Glutamatergic neuron (in vitro differentiated cells): ENCODE results near the gene DLG2. TPM values are rescaled to one million over a fixed set of nuclear protein-coding genes. Genes with fewer than 3 reads are reported as not detected.

Experiments
- DNase-seq: peaks from one replicate; pipeline ENCODE4 v3.0.0; 2022
- H3K27ac Mint-ChIP-seq: one replicate; pipeline ENCODE4 v1.8.0; 2020; ENCODE audit warnings: mild to moderate bottlenecking, mixed read lengths, inconsistent platforms; ENCODE audit not compliant: unreplicated experiment
- H3K27me3 Mint-ChIP-seq: one replicate; pipeline ENCODE4 v1.8.0; 2020; ENCODE audit warnings: mild to moderate bottlenecking, moderate library complexity, mixed read lengths, inconsistent platforms; ENCODE audit not compliant: unreplicated experiment
- H3K36me3 Mint-ChIP-seq: one replicate; pipeline ENCODE4 v1.8.0; 2020; ENCODE audit warnings: mild to moderate bottlenecking, mixed read lengths, inconsistent platforms; ENCODE audit not compliant: unreplicated experiment
- H3K4me1 Mint-ChIP-seq: one replicate; pipeline ENCODE4 v1.8.0; 2020; ENCODE audit warnings: mild to moderate bottlenecking, low read depth, mixed read lengths, inconsistent platforms; ENCODE audit not compliant: unreplicated experiment
- H3K4me3 Mint-ChIP-seq: one replicate; pipeline ENCODE4 v1.8.0; 2020; ENCODE audit warnings: mild to moderate bottlenecking, mixed read lengths, inconsistent platforms; ENCODE audit not compliant: unreplicated experiment
- H3K9me3 Mint-ChIP-seq: one replicate; pipeline ENCODE4 v1.8.0; 2020; ENCODE audit warnings: mild to moderate bottlenecking, moderate library complexity, mixed read lengths, inconsistent platforms; ENCODE audit not compliant: unreplicated experiment
- total RNA-seq: library from RNA; stranded (reverse); fragmentation: NEBNext Ultra II Directional; extraction: Animal tissue kit (Norgen Biotek cat#: 25700); gene quantifications from one replicate; pipeline ENCODE4 v1.2.1, GENCODE V29; 2021; ENCODE audit not compliant: unreplicated experiment
- TF ChIP-seq, protein P1 (sequence below): fragments of 200-600 bp; sonication (generic); IDR thresholded peaks from one replicate; pipeline ENCODE4 v1.5.0; 2021; ENCODE audit not compliant: partially characterized antibody, unreplicated experiment

DLG2 gene
- total RNA-seq, 1 donor from 2014 or later, result 2.9 TPM

DNA sequence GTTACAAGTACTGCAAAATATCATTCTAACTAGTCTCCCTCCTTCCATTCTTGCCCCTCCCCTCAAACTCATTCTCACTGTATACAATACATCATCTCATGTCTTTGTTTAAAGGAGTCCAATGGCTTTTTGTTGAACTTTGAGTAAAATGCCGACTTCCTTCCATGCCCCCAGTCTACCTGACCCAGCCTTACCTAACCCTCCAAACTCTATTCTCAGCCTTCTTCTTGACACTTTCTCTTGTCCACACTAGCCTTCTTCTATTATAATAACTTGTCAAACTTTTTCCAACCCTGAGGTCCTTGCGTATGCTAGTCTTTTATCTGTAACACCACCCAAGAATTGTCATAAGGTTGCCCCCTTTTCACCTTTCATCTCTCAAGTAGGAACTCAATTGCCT is 1329.6 kb downstream of the DLG2 start:
- TF ChIP-seq, protein P1, sequence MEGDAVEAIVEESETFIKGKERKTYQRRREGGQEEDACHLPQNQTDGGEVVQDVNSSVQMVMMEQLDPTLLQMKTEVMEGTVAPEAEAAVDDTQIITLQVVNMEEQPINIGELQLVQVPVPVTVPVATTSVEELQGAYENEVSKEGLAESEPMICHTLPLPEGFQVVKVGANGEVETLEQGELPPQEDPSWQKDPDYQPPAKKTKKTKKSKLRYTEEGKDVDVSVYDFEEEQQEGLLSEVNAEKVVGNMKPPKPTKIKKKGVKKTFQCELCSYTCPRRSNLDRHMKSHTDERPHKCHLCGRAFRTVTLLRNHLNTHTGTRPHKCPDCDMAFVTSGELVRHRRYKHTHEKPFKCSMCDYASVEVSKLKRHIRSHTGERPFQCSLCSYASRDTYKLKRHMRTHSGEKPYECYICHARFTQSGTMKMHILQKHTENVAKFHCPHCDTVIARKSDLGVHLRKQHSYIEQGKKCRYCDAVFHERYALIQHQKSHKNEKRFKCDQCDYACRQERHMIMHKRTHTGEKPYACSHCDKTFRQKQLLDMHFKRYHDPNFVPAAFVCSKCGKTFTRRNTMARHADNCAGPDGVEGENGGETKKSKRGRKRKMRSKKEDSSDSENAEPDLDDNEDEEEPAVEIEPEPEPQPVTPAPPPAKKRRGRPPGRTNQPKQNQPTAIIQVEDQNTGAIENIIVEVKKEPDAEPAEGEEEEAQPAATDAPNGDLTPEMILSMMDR, result no peak

DNA sequence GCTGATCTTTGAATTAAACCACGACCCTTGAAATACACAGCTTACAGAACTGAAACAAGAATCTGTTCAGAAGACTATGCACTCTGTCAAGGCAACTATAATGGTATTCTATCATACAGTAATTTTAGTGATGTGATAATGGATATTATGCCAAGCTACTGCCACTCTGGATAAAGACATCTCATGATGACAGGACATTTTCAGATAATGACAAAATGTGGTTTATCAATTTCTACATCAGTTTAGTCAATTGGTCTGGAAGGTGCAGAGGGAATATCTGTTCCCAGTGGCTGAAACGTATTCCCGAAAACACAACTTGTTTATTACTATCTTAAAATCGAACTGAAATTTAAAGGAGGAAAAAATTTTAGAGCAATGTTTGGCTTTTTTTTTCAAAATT is 1331.3 kb downstream of the DLG2 start:
- H3K4me3 Mint-ChIP-seq, result no peak overlapping the region
- no peak overlapping the region for H3K27ac Mint-ChIP-seq

More for the DNA sequence above, 1329.6 kb downstream of the DLG2 start:
- Mint-ChIP-seq H3K4me3 (no peak overlapping the region), H3K27ac (no peak overlapping the region), H3K4me1 (no peaks in the 10 kb centered on the region), H3K9me3 (no peaks in the 10 kb centered on the region), H3K36me3 (no peaks in the 10 kb centered on the region), H3K27me3 (no peaks in the 10 kb centered on the region)
- no peak for DNase-seq

DNA sequence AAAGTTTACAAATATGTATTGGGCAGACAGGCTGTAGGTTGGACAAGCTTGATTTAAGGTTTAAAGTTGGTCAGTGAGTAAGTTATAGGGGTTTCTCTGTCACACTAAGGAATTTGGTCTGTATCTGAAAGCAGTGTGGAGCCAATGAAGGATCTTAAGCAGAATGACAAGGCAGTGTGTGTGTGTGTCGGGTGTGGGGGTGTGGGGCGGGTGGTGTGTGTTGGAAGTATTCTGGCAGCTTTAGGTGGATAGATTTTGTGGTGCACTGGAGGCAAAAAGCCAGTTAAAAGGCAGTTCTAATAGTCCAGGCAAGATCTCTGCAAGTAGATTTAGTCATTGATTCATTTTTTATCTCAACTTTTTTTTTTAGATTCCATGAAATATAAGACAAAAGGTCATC is 1334.2 kb downstream of the DLG2 start:
- H3K9me3 Mint-ChIP-seq, result no peaks in the 10 kb centered on the region
- H3K27ac Mint-ChIP-seq, result no peak overlapping the region
- TF ChIP-seq, protein P1, result no peak
- H3K4me1 Mint-ChIP-seq, result no peaks in the 10 kb centered on the region
- no peaks in the 10 kb centered on the region for H3K36me3 Mint-ChIP-seq
- DNase-seq, result no peak
- no peaks in the 10 kb centered on the region for H3K27me3 Mint-ChIP-seq
- no peak overlapping the region for H3K4me3 Mint-ChIP-seq

More for the DNA sequence above, 1331.3 kb downstream of the DLG2 start:
- no peak for DNase-seq
- H3K9me3 Mint-ChIP-seq, result no peaks in the 10 kb centered on the region
- no peaks in the 10 kb centered on the region for H3K27me3 Mint-ChIP-seq
- H3K4me1 Mint-ChIP-seq, result no peaks in the 10 kb centered on the region
- TF ChIP-seq, protein P1, result no peak
- H3K36me3 Mint-ChIP-seq, result no peaks in the 10 kb centered on the region

DNA sequence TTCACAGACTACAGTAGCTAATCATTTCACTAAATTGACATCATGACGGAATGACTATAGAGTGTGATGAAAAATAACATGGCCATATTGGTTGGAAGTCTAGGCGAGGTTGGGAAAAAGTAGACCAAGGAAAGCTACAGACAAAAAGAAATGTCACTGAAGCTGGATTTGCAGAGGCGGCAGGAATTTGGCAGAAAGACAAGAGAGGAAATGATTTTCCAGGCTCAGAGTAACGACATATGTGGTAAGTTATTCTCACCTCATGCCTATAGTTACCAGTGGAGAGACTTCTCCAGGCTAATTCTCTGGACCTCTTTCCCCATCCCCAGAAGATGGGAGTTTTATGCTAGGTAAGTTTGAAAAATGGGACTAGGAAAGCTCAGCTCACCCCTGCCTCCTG is 1335.1 kb downstream of the DLG2 start:
- Mint-ChIP-seq H3K36me3 (no peaks in the 10 kb centered on the region), H3K27me3 (no peaks in the 10 kb centered on the region), H3K4me1 (no peaks in the 10 kb centered on the region), H3K27ac (no peak overlapping the region), H3K4me3 (no peak overlapping the region), H3K9me3 (no peaks in the 10 kb centered on the region)
- DNase-seq, result no peak
- TF ChIP-seq, protein P1, result no peak

DNA sequence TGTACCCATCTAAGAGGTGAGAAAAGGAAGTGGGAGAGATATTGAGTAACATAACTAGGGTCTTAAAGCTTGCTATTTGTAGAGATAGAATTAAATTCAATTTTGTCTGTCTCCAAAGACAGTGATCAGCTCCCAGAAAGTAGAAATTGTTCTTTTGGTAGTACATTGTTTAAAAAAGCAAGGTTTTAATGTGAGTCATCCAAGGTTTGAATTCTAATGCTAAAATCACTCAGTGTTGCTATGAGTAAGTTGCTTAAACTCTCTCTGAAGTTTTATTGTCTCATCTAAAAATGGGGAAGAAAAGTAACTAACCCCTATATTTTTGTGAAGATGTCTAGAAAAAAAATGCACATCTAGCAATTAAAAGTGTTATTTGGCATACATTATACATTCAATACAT is 1336.5 kb downstream of the DLG2 start:
- no peaks in the 10 kb centered on the region for H3K9me3 Mint-ChIP-seq
- H3K36me3 Mint-ChIP-seq, result no peaks in the 10 kb centered on the region
- H3K4me3 Mint-ChIP-seq, result no peak overlapping the region
- TF ChIP-seq, protein P1, result no peak
- H3K4me1 Mint-ChIP-seq, result no peaks in the 10 kb centered on the region
- no peak for DNase-seq
- H3K27me3 Mint-ChIP-seq, result no peaks in the 10 kb centered on the region
- no peak overlapping the region for H3K27ac Mint-ChIP-seq
